Naive B cell (primary cell): Measurements from ENCODE around the gene KDM3A. TPM values are rescaled to one million over a fixed set of nuclear protein-coding genes. Genes with fewer than 3 reads are reported as not detected.

Source experiments
- ATAC-seq, 2 donors: fragments of 150-1000 bp; cut with Tn5 transposase; 2 replicates each; pipeline ENCODE4 v1.10.0; 2021; ENCODE audit warnings: low read depth in 2 of 2, mild to moderate bottlenecking in 2 of 2, moderate library complexity in 2 of 2
- DNase-seq: peaks from one replicate; pipeline ENCODE4 v3.0.0; 2022
- H3K27ac Mint-ChIP-seq, 6 donors: one replicate each; pipeline ENCODE4 v1.8.0; 2020 to 2022; ENCODE audit warnings: mild to moderate bottlenecking in 6 of 6, mixed read lengths in 6 of 6, moderate library complexity in 5 of 6, inconsistent platforms in 2 of 6
- H3K27me3 Mint-ChIP-seq, 3 donors: one replicate each; pipeline ENCODE4 v1.8.0; 2021 to 2022; ENCODE audit warnings: mixed read lengths in 3 of 3, mild to moderate bottlenecking in 1 of 3
- H3K36me3 Mint-ChIP-seq, 2 donors: one replicate each; pipeline ENCODE4 v1.8.0; 2020 to 2022; ENCODE audit warnings: mixed read lengths in 2 of 2, inconsistent platforms in 1 of 2, mild to moderate bottlenecking in 1 of 2
- H3K4me1 Mint-ChIP-seq, 3 donors: one replicate each; pipeline ENCODE4 v1.8.0; 2020 to 2022; ENCODE audit warnings: mixed read lengths in 3 of 3, inconsistent platforms in 1 of 3, mild to moderate bottlenecking in 1 of 3, moderate library complexity in 1 of 3
- H3K4me3 Mint-ChIP-seq, 8 donors: one replicate each; pipeline ENCODE4 v1.8.0; 2020 to 2022; ENCODE audit warnings: mild to moderate bottlenecking in 8 of 8, mixed read lengths in 8 of 8, moderate library complexity in 8 of 8, inconsistent platforms in 2 of 8
- H3K9me3 Mint-ChIP-seq, 7 donors: one replicate each; pipeline ENCODE4 v1.8.0; 2020 to 2022; ENCODE audit warnings: mixed read lengths in 7 of 7, mild to moderate bottlenecking in 5 of 7, inconsistent platforms in 2 of 7, moderate library complexity in 1 of 7
- polyA plus RNA-seq, 6 donors: library from polyadenylated mRNA; unstranded; fragments of 300-500 nt; fragmentation: Illumina TruSeq; gene quantifications; one replicate each; pipeline ENCODE4 v1.2.3, GENCODE V29; 2021; ENCODE audit warnings: low read depth in 6 of 6

Gene KDM3A
- polyA plus RNA-seq, 6 donors from 2014 or later, result 3.6 to 18.7 (median 11.6) TPM

DNA sequence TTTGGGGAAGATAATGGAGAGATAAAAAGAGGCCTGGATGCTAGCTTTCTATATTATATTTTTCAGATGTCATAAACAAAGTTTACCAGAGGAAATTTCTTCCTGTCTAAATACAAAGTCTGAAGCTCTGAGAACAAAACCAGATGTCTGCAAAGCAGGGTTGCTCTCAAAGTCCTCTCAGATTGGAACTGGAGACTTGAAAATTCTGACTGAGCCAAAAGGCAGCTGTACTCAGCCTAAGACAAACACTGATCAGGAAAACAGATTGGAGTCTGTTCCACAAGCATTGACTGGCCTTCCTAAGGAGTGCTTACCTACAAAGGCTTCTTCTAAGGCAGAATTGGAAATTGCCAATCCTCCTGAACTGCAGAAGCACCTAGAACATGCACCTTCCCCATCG is 25.1 kb downstream of the KDM3A start:
- Mint-ChIP-seq H3K36me3 (peaks cover 23 to 39% of the 10 kb centered on the region in 2 donors), H3K27ac (no peak overlapping the region), H3K4me1 (peaks cover 0 to 15% (median 9%) of the 10 kb centered on the region in 3 donors)

DNA sequence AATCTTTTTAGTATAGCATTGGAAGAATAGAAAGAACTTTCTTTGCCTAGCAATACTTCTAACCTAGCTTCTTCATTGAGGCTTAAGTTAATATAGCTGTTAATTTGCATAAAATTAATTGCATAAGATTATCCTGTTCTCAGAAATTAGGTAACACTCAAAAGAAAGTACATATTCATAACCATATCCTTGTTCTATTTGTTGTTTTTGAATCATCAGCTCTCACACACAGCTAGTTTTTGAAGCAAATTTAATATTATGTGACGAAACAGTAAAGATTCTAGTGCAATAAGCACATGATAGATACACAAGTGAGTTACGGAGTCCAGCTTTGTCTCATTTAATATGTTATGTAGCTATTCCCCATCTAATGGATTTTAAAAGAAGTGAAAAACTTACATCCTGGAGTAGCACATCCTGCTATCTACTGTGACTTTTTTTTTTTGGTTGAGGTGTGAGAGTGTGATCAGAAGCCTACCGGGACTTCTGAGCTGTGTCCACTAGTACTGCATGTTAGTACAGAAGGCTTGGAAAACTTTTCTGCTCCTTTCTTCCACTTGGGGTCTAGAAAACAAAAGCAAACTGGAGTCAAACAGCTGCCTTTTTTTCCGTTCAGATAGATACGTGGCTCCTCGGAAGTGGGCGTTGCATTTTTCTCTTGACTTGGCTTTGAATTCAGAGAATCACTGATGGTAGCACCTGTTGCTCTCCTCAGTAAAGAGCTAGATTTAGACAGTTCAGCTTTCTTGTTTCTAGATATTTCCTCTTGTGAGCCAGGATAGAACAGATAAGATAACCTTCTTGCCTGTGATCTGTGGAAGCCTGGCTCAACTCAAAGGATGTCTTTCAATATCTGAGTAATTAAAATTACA is 27.2 kb downstream of the KDM3A start:
- Mint-ChIP-seq H3K4me1 (peaks cover 0 to 11% (median 6%) of the 10 kb centered on the region in 3 donors), H3K27me3 (no peaks in the 10 kb centered on the region), H3K27ac (peak overlapping the region in 2 of 6 donors; percentile 60 to 78), H3K9me3 (no peaks in the 10 kb centered on the region), H3K4me3 (no peak overlapping the region), H3K36me3 (peaks cover 21 to 36% of the 10 kb centered on the region in 2 donors)
- DNase-seq (no peak), ATAC-seq (no peak)

More for the DNA sequence above, 25.1 kb downstream of the KDM3A start:
- no peak for DNase-seq
- no peaks in the 10 kb centered on the region for H3K27me3 Mint-ChIP-seq
- H3K4me3 Mint-ChIP-seq, result no peak overlapping the region
- no peaks in the 10 kb centered on the region for H3K9me3 Mint-ChIP-seq
- no peak for ATAC-seq

DNA sequence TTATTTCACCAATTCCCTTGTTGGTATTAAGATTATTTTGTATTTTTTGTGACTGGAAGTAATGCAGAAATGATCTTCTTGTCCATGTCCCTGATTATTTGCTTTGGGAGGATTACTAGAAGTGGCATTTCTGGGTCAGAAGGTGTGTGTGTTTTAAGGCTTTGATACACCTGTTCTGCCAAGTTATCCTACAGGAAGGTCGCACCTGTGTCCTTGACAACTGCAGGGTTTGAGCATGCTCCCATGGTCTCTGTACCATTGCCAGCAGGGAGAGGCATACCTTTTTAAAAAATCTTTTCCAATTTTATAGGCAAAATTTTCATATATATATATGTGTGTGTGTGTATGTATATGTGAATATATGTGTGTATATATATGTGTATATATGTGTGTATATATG is 29.7 kb downstream of the KDM3A start:
- ATAC-seq, result no peak
- Mint-ChIP-seq H3K4me1 (peaks cover 0 to 7% (median 0%) of the 10 kb centered on the region in 3 donors), H3K27me3 (no peaks in the 10 kb centered on the region), H3K27ac (peak overlapping the region in 1 of 6 donors; percentile 32), H3K4me3 (no peak overlapping the region), H3K36me3 (peaks cover 8 to 30% of the 10 kb centered on the region in 2 donors), H3K9me3 (no peaks in the 10 kb centered on the region)
- no peak for DNase-seq

DNA sequence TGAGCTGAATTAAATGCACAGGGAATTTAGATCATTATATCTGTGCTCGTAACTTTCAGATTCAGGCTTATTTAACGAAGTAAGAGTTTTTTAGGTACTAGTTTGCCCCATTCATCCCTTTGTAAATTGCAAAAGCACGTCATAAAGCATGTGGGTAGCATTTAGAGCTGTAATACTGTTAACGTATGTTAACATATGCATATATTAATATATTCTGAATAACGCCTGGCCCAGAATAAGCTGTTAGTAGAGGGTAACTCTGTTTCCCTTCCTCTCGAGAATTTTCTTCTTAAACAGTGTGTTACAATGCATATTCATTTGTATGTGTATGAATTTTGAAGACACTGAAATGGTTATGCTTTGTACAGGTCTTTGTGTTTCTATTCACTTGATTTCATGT is 30.5 kb downstream of the KDM3A start:
- Mint-ChIP-seq H3K27ac (no peak overlapping the region), H3K36me3 (peaks cover 8 to 35% of the 10 kb centered on the region in 2 donors), H3K9me3 (no peaks in the 10 kb centered on the region), H3K4me3 (no peak overlapping the region), H3K4me1 (peaks cover 0 to 7% (median 5%) of the 10 kb centered on the region in 3 donors), H3K27me3 (no peaks in the 10 kb centered on the region)
- ATAC-seq, result no peak
- no peak for DNase-seq

DNA sequence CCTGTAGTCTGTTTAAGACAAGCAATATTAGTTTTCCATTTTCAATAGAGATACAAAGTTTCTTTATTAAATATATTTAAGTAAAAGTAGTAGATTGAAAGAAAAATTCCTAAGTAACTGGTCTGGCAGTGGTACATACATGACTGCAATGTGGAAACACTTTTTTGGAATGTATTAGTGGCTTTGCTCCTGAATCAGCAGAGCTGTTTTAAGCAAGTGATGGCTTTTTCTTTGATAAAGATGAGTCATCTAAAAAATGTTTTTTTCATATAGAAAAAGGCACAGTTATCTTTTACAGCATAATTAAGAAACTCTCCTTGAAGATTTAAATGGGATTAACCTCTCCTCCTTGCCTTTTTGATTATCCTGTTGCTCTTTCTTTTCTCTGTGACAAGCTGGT is 34.9 kb downstream of the KDM3A start:
- H3K9me3 Mint-ChIP-seq, result no peaks in the 10 kb centered on the region
- ATAC-seq (no peak), DNase-seq (no peak)
- H3K36me3 Mint-ChIP-seq, result peaks cover 43 to 49% of the 10 kb centered on the region in 2 donors
- H3K27me3 Mint-ChIP-seq, result no peaks in the 10 kb centered on the region
- H3K4me3 Mint-ChIP-seq, result no peak overlapping the region
- H3K27ac Mint-ChIP-seq, result peak overlapping the region in 1 of 6 donors; percentile 30
- H3K4me1 Mint-ChIP-seq, result peaks cover 0 to 6% (median 5%) of the 10 kb centered on the region in 3 donors

DNA sequence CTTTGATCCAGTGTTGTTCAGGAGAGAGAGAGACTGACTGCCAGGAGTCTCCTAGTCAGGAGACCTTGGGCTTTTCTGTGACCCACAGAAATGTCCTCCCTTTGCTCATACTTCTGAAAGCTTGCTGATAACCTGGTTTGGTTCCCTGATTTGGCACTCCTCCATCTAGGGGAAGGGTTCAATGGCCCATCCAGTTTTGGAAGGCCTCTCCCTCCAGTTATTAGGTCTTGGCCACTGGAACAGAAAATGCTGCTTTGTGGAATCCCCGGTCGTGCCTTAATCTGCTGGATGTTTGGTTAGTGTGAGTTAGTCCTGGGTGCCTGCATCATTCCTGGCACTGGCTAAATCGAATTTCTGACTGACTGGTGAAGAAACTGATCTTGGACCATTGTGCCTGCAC is 35.7 kb downstream of the KDM3A start:
- peaks cover 0 to 6% (median 5%) of the 10 kb centered on the region in 3 donors for H3K4me1 Mint-ChIP-seq
- H3K36me3 Mint-ChIP-seq, result peaks cover 48 to 49% of the 10 kb centered on the region in 2 donors
- H3K27me3 Mint-ChIP-seq, result no peaks in the 10 kb centered on the region
- ATAC-seq (no peak), DNase-seq (no peak)
- no peaks in the 10 kb centered on the region for H3K9me3 Mint-ChIP-seq
- H3K4me3 Mint-ChIP-seq, result no peak overlapping the region
- H3K27ac Mint-ChIP-seq, result no peak overlapping the region

DNA sequence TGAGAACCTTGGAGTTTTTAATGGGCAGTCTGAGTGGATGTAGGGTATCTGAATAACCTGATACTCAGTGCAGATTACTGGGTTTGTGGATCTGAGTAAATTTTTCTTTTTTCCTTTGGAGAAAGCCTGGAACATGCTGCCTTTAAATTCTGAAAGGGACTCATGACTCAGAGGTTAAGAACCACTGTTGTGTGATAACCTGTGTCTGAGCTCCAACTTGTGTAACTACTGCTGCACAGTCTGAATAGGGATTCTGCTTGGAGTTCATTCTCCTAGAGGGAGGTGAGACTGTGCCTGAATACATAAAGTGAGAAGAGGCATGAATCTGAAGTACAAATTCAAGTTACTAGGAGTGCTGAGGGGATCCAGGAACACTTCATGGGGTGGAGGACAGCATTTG is 36.2 kb downstream of the KDM3A start:
- H3K4me1 Mint-ChIP-seq, result peaks cover 0 to 6% (median 5%) of the 10 kb centered on the region in 3 donors
- no peak for DNase-seq
- no peak overlapping the region for H3K4me3 Mint-ChIP-seq
- H3K27ac Mint-ChIP-seq, result peak overlapping the region in 2 of 6 donors; percentile 63 to 83
- H3K27me3 Mint-ChIP-seq, result no peaks in the 10 kb centered on the region
- H3K36me3 Mint-ChIP-seq, result peaks cover 49 to 52% of the 10 kb centered on the region in 2 donors
- ATAC-seq, result no peak
- H3K9me3 Mint-ChIP-seq, result no peaks in the 10 kb centered on the region

DNA sequence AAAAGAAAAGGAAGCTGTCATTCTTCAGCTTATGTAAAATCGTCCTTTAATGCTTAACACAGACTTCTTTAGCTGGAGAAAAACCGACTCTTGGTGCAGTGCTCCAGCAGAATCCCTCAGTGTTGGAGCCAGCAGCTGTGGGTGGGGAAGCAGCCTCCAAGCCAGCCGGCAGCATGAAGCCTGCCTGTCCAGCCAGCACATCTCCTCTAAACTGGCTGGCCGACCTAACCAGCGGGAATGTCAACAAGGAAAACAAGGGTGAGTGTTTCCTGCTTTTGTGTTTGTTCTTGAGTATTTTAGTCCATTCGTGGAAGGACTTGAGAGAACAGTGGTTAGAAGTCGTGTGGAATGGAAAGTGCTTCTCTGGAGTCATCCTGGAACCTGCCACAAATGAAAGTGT is 38.9 kb downstream of the KDM3A start:
- Mint-ChIP-seq H3K9me3 (no peaks in the 10 kb centered on the region), H3K27me3 (no peaks in the 10 kb centered on the region), H3K4me3 (peak overlapping the region in 1 of 8 donors; percentile 6), H3K36me3 (peaks cover 54 to 63% of the 10 kb centered on the region in 2 donors), H3K27ac (peak overlapping the region in 1 of 6 donors; percentile 58), H3K4me1 (peaks cover 0 to 5% (median 3%) of the 10 kb centered on the region in 3 donors)
- DNase-seq (no peak), ATAC-seq (no peak)

DNA sequence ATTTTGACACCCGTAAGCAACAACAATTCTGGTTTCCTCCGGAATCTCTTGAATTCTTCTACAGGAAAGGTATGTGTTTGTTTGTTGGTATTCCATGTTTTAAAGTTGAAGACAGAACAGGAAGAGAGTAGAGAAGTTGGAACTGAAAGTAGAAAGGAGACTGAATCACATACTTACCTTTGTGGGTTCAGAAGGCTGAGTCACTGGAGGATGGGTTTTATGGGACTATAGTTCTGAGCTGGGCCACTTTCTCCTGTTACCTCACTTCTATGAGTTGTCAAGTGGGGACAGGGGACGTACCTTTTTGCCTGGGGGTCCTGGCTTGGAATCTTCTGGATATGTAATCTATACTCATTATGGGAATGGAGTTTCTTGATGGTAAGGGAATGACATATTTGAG is 40.9 kb downstream of the KDM3A start:
- Mint-ChIP-seq H3K9me3 (no peaks in the 10 kb centered on the region), H3K27ac (peak overlapping the region in 3 of 6 donors; percentile 28 to 61 (median 36)), H3K27me3 (no peaks in the 10 kb centered on the region), H3K4me1 (peaks cover 0 to 3% (median 0%) of the 10 kb centered on the region in 3 donors), H3K36me3 (peaks cover 56 to 70% of the 10 kb centered on the region in 2 donors), H3K4me3 (no peak overlapping the region)
- ATAC-seq, result no peak
- no peak for DNase-seq

DNA sequence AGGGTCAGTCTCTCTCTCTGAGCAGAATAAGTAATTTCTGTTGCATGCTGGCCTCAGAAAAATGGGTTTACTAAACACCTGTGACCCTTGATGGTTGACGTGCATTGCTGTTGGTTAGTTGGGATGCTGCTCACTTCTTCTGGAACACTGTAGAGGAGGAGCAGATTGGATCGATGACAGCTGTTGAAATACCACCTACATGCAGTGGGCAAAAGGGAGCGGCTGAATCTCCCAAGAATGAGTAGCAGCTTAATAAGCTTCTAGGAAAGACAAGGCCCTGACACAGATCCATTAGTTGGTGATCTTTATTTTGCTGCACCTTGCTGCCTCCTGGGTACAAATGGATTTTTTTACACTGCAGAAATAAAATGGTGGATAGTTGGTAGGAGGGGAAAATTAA is 43.2 kb downstream of the KDM3A start:
- H3K9me3 Mint-ChIP-seq, result no peaks in the 10 kb centered on the region
- peak overlapping the region in 3 of 6 donors; percentile 4 to 76 (median 7) for H3K27ac Mint-ChIP-seq
- H3K36me3 Mint-ChIP-seq, result peaks cover 43 to 60% of the 10 kb centered on the region in 2 donors
- ATAC-seq (no peak), DNase-seq (no peak)
- peaks cover 0 to 3% (median 0%) of the 10 kb centered on the region in 3 donors for H3K4me1 Mint-ChIP-seq
- no peak overlapping the region for H3K4me3 Mint-ChIP-seq
- H3K27me3 Mint-ChIP-seq, result no peaks in the 10 kb centered on the region

DNA sequence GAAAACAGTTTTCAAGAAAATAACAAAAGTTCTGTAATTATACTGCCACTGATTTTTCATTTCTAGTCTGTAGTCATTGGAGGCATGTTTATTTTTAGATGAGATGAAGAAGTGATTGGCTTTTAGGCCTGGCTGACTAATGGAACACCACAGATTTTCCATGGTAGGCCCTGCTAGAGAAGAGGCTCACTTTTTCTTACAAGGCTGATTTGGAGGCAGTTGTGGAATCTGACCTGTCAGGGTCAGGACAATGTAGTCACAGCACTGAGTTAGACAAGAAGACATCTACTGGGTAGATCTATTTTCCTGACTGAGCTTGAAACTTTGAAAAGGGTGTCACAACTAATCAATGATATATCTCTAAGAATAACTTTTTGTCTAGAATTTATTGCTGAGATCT is 43.9 kb downstream of the KDM3A start:
- no peaks in the 10 kb centered on the region for H3K9me3 Mint-ChIP-seq
- ATAC-seq (no peak), DNase-seq (no peak)
- H3K27ac Mint-ChIP-seq, result peak overlapping the region in 1 of 6 donors; percentile 4
- no peaks in the 10 kb centered on the region for H3K27me3 Mint-ChIP-seq
- H3K4me1 Mint-ChIP-seq, result peaks cover 0 to 2% (median 0%) of the 10 kb centered on the region in 3 donors
- H3K4me3 Mint-ChIP-seq, result no peak overlapping the region
- peaks cover 43 to 60% of the 10 kb centered on the region in 2 donors for H3K36me3 Mint-ChIP-seq

DNA sequence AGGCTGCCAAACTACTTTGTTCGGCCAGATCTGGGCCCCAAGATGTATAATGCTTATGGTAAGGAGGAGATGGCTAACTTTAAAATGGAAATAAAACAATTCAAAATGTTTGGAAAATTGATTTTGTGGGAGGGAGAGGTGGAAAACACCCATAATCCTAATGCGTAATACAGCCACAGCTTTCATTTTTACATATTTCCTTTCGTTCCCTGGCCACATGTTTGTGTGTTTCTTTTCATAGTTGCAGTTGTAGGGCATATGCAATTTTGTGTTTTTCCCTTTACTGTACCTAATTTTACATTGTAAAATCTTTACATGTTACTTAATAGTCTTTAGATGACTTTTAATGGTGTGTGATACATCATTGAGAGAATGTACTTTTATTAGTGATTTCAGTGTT is 44.6 kb downstream of the KDM3A start:
- peak overlapping the region in 1 of 6 donors; percentile 65 for H3K27ac Mint-ChIP-seq
- no peaks in the 10 kb centered on the region for H3K9me3 Mint-ChIP-seq
- peaks cover 39 to 61% of the 10 kb centered on the region in 2 donors for H3K36me3 Mint-ChIP-seq
- no peaks in the 10 kb centered on the region for H3K4me1 Mint-ChIP-seq
- no peaks in the 10 kb centered on the region for H3K27me3 Mint-ChIP-seq
- H3K4me3 Mint-ChIP-seq, result no peak overlapping the region
- DNase-seq (no peak), ATAC-seq (no peak)

DNA sequence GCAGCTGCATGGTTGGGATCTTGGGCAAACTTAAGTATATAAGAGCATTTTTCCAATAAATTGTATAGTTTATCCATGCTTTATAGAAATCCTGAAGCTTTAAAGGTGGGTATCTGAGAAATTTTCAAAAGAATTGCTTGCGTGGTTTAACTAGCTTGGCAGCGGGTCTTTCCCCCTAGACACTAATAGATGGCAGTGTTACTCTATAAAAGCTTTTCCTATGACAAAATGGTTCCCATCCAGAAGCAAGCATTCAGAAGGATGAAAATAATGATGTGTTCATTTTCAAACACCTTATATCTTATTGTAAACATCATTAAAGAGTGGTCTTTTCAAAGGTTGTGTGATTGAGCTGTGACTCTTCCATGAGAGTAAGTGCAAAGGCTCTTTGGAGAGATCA is 45.9 kb downstream of the KDM3A start:
- peaks cover 38 to 57% of the 10 kb centered on the region in 2 donors for H3K36me3 Mint-ChIP-seq
- peaks cover 0 to 9% (median 0%) of the 10 kb centered on the region in 3 donors for H3K4me1 Mint-ChIP-seq
- H3K4me3 Mint-ChIP-seq, result no peak overlapping the region
- no peak for ATAC-seq
- no peaks in the 10 kb centered on the region for H3K27me3 Mint-ChIP-seq
- DNase-seq, result no peak
- H3K9me3 Mint-ChIP-seq, result no peaks in the 10 kb centered on the region
- H3K27ac Mint-ChIP-seq, result peak overlapping the region in 3 of 6 donors; percentile 3 to 63 (median 12)
